ENCODE results near the gene HIVEP3. TPM values are rescaled to one million over a fixed set of nuclear protein-coding genes. Genes with fewer than 3 reads are reported as not detected.

The HIVEP3 gene
- total and polyA plus RNA-seq, 3 donors from 2014 or later = 4.8 to 7.3 (median 7.2) TPM

DNA sequence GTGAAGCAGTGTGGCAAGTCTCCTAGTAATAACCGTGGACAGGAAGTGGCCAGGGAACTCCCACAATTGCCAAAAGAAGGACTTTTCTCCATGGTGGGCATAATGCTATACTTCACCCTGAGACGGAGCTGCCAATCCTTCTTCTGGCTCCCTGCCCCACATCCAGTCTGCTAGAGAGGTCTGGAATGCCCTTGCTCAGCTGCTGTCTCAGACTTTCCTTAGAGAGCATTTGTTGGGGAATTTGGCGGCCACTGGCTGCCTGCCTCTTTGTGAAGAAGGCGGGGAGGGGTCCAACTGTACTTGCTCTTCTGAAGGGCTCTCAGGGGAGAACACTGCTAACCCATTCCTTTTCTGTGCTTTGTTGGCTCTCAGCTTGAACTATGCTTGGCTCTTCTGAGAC is 310.5 kb downstream of the HIVEP3 start:
- no peaks in the 10 kb centered on the region for H3K9me3 ChIP-seq
- peak; percentile 37 for DNase-seq
- WGBS, 2 donors = 45 to 63% methylated on average over 4 of the region's 4 CpGs
- H3K27me3 ChIP-seq = no peaks in the 10 kb centered on the region
- H3K4me3 ChIP-seq = no peak overlapping the region
- no peaks in the 10 kb centered on the region for H3K36me3 ChIP-seq (ENCODE audit: low read depth, missing control alignments)
- TF ChIP-seq, protein P1, sequence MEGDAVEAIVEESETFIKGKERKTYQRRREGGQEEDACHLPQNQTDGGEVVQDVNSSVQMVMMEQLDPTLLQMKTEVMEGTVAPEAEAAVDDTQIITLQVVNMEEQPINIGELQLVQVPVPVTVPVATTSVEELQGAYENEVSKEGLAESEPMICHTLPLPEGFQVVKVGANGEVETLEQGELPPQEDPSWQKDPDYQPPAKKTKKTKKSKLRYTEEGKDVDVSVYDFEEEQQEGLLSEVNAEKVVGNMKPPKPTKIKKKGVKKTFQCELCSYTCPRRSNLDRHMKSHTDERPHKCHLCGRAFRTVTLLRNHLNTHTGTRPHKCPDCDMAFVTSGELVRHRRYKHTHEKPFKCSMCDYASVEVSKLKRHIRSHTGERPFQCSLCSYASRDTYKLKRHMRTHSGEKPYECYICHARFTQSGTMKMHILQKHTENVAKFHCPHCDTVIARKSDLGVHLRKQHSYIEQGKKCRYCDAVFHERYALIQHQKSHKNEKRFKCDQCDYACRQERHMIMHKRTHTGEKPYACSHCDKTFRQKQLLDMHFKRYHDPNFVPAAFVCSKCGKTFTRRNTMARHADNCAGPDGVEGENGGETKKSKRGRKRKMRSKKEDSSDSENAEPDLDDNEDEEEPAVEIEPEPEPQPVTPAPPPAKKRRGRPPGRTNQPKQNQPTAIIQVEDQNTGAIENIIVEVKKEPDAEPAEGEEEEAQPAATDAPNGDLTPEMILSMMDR (IDR thresholded peaks at IDR 0.05) = no peak
- no peak for TF ChIP-seq POLR2A (IDR thresholded peaks at IDR 0.05)
- H3K4me1 ChIP-seq = no peaks in the 10 kb centered on the region
- intact Hi-C loops (cut with DNase I; ENCODE audit: low total_unique reads) = no loop called here
- no peak overlapping the region for H3K27ac ChIP-seq

DNA sequence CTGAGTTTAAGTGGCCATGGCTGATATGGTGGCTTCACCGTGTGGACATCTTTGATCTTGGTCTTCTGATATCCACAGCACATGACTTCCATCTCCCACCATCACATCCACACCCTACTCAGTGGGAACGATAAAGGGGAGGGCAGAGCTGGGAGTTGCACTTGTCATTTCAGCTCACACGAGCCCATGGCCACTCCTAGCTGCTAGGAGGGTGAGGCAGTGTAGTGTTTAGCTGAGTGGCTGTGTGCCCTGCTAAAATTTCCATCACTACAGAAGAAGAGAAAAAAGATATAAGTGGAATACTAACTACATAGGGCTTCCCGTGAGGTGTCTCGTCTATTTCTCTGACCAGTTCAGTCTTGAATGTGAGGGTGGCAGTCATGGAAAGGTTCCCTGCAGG is 310.9 kb downstream of the HIVEP3 start:
- no peaks in the 10 kb centered on the region for H3K36me3 ChIP-seq (ENCODE audit: low read depth, missing control alignments)
- 64% methylated on average over 5 of the region's 5 CpGs for WGBS, 2 donors
- H3K4me1 ChIP-seq = no peaks in the 10 kb centered on the region
- no peak overlapping the region for H3K4me3 ChIP-seq
- H3K27me3 ChIP-seq = no peaks in the 10 kb centered on the region
- H3K27ac ChIP-seq = no peak overlapping the region
- intact Hi-C loops (cut with DNase I; ENCODE audit: low total_unique reads) = no loop called here
- no peak for TF ChIP-seq POLR2A (IDR thresholded peaks at IDR 0.05)
- TF ChIP-seq, protein P1 (IDR thresholded peaks at IDR 0.05) = no peak
- no peaks in the 10 kb centered on the region for H3K9me3 ChIP-seq
- DNase-seq = no peak

DNA sequence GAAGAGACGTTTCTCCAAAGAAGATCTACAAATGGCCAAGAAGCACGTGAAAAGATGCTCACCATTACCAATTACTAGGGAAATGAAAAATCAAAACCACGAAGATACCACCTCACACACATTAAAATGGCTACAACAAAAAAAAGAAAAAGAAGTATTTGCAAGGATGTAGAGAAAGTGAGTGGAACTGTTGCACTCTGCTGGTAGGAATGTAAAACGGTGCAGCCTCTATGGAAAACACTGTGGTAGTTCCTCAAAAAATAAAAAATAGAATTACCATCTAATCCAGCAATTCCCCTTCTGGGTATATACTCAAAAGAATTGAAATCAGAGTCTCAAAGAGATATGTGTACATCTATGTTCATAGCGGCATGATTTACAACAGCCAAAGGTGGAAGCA is 318.8 kb downstream of the HIVEP3 start:
- H3K9me3 ChIP-seq = no peaks in the 10 kb centered on the region
- DNase-seq = no peak
- no peak for TF ChIP-seq POLR2A (IDR thresholded peaks at IDR 0.05)
- TF ChIP-seq, protein P1 (IDR thresholded peaks at IDR 0.05) = no peak
- no peaks in the 10 kb centered on the region for H3K4me1 ChIP-seq
- H3K4me3 ChIP-seq = no peak overlapping the region
- H3K27ac ChIP-seq = no peak overlapping the region
- WGBS, 2 donors = 69 to 74% methylated on average over 5 of the region's 5 CpGs
- no peaks in the 10 kb centered on the region for H3K27me3 ChIP-seq
- H3K36me3 ChIP-seq (ENCODE audit: low read depth, missing control alignments) = no peaks in the 10 kb centered on the region
- intact Hi-C loops (cut with DNase I; ENCODE audit: low total_unique reads) = no loop called here

DNA sequence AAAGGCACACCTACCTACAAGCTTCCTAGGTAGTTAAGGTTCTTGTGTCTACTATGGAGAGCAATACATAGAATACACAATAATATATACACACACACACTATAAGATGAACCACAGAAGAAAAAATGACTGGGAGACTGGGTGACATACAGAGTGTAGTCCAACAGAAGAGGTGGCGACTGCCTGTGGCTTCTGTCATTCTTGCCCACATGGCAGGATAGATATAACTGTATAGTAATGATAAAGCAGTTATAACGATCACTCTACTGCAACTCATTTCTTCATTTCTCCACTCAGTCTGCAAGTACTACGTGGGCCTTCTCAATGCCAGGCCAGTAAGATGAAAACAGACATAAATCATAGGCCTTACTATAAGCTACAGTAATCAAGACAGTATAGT is 320.4 kb downstream of the HIVEP3 start:
- H3K27ac ChIP-seq = no peak overlapping the region
- no peaks in the 10 kb centered on the region for H3K27me3 ChIP-seq
- 96% methylated on average over 3 of the region's 3 CpGs for WGBS, 2 donors
- no peak for DNase-seq
- H3K36me3 ChIP-seq (ENCODE audit: low read depth, missing control alignments) = no peaks in the 10 kb centered on the region
- intact Hi-C loops (cut with DNase I; ENCODE audit: low total_unique reads) = no loop called here
- no peaks in the 10 kb centered on the region for H3K9me3 ChIP-seq
- H3K4me1 ChIP-seq = no peaks in the 10 kb centered on the region
- TF ChIP-seq, protein P1 (IDR thresholded peaks at IDR 0.05) = no peak
- TF ChIP-seq POLR2A (IDR thresholded peaks at IDR 0.05) = no peak
- no peak overlapping the region for H3K4me3 ChIP-seq

DNA sequence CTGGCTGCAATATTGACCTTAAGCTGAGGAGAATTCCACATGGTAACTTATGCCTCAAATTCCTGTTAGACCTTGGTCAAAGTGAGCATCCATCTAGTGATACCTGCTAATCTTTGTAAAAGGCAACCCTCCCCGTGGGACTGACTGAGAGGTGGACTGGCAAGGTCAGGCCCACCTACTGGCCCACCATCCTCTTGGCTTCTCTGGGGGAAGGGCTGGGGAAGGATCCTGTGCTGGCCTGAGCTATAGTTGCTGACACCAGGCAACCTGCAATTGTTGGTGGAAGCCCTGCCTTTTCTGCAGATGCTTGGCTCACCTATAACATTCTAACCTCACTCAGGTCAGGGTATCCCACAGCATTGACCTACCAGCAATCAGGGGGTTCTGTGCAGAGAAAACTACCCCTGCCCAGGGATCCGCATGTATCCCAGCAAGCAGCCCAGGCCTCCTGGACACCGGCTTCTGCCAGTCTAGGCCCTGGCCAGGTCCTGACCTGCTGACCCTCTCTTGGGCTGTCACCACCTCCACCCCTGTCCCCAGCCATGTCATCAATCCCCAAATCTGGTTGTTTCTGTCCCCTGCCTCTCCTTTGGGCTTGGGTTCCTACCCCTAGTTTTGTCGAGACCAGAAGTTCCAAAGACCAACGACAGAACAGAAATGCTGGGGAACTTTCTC is 326.1 kb downstream of the HIVEP3 start:
- no peaks in the 10 kb centered on the region for H3K36me3 ChIP-seq (ENCODE audit: low read depth, missing control alignments)
- intact Hi-C loops (cut with DNase I; ENCODE audit: low total_unique reads) = no loop called here
- no peak for TF ChIP-seq POLR2A (IDR thresholded peaks at IDR 0.05)
- TF ChIP-seq, protein P1 (IDR thresholded peaks at IDR 0.05) = no peak

More for the DNA sequence above, 326.1 kb downstream of the HIVEP3 start:
- DNase-seq = no peak
- H3K4me3 ChIP-seq = no peak overlapping the region
- 96% methylated on average over 3 to 5 of the region's 5 CpGs for WGBS, 2 donors
- no peaks in the 10 kb centered on the region for H3K4me1 ChIP-seq
- no peaks in the 10 kb centered on the region for H3K9me3 ChIP-seq
- no peaks in the 10 kb centered on the region for H3K27me3 ChIP-seq
- H3K27ac ChIP-seq = no peak overlapping the region
